Neural progenitor cell (in vitro differentiated cells): ENCODE results near the gene TRIM50. TPM values are rescaled to one million over a fixed set of nuclear protein-coding genes. Genes with fewer than 3 reads are reported as not detected.

Experiments
- DNase-seq: peaks from one replicate; pipeline ENCODE4 v3.0.0-alpha.2; 2016; ENCODE audit warnings: low spot score
- H2AFZ ChIP-seq: fragments of 200-600 bp; sonication (generic); replicated peaks from 2 replicates; pipeline ENCODE4 v1.6.1; 2016; ENCODE audit warnings: antibody characterized with exemption
- H3F3A ChIP-seq: fragments of 200-600 bp; sonication (generic); 2 replicates; pipeline ENCODE4 v1.6.1; 2016; ENCODE audit warnings: antibody characterized with exemption, low read depth
- H3K27ac ChIP-seq: fragments of 200-600 bp; sonication (generic); 2 replicates; pipeline ENCODE4 v1.5.1; 2016; ENCODE audit warnings: mild to moderate bottlenecking
- H3K27me3 ChIP-seq: fragments of 200-600 bp; sonication (generic); 2 replicates; pipeline ENCODE4 v1.6.1; 2016; ENCODE audit warnings: mild to moderate bottlenecking, moderate library complexity
- H3K36me3 ChIP-seq: fragments of 200-600 bp; sonication (generic); 2 replicates; pipeline ENCODE4 v1.5.1; 2016
- H3K4me1 ChIP-seq: fragments of 200-600 bp; sonication (generic); 2 replicates; pipeline ENCODE4 v1.6.1; 2016; ENCODE audit warnings: mixed run types
- H3K4me2 ChIP-seq: fragments of 200-600 bp; sonication (generic); 2 replicates; pipeline ENCODE4 v1.6.1; 2016
- H3K4me3 ChIP-seq: fragments of 200-600 bp; sonication (generic); 2 replicates; pipeline ENCODE4 v1.5.1; 2016
- H3K79me2 ChIP-seq: fragments of 200-600 bp; sonication (generic); 2 replicates; pipeline ENCODE4 v1.6.1; 2016; ENCODE audit warnings: low read depth
- H3K9ac ChIP-seq: fragments of 200-600 bp; sonication (generic); 2 replicates; pipeline ENCODE4 v1.6.1; 2016
- H3K9me3 ChIP-seq: fragments of 200-600 bp; sonication (generic); 2 replicates; pipeline ENCODE4 v1.5.1; 2016; ENCODE audit warnings: low read depth
- H4K20me1 ChIP-seq: fragments of 200-600 bp; sonication (generic); 2 replicates; pipeline ENCODE4 v1.6.1; 2016; ENCODE audit warnings: low read depth
- H3K27ac Mint-ChIP-seq: 3 replicates; pipeline ENCODE4 v1.8.0; 2021; ENCODE audit warnings: mixed read lengths
- H3K27me3 Mint-ChIP-seq: 2 replicates; pipeline ENCODE4 v1.8.0; 2022; ENCODE audit warnings: low read depth, mild to moderate bottlenecking, inconsistent platforms, moderate library complexity, mixed read lengths; ENCODE audit not compliant: insufficient read depth
- H3K36me3 Mint-ChIP-seq: 3 replicates; pipeline ENCODE4 v1.8.0; 2021; ENCODE audit warnings: mixed read lengths
- H3K4me1 Mint-ChIP-seq: 3 replicates; pipeline ENCODE4 v1.8.0; 2021; ENCODE audit warnings: mixed read lengths
- H3K4me3 Mint-ChIP-seq: 3 replicates; pipeline ENCODE4 v1.8.0; 2021; ENCODE audit warnings: mild to moderate bottlenecking, moderate library complexity, mixed read lengths
- H3K9me3 Mint-ChIP-seq: 3 replicates; pipeline ENCODE4 v1.8.0; 2020; ENCODE audit warnings: mixed read lengths
- CTCF ChIP-seq: fragments of 200-600 bp; sonication (generic); IDR thresholded peaks from 2 replicates; pipeline ENCODE4 v1.5.1; 2017; ENCODE audit warnings: antibody characterized with exemption, mild to moderate bottlenecking
- EZH2 ChIP-seq: fragments of 200-600 bp; sonication (generic); IDR thresholded peaks from 2 replicates; pipeline ENCODE4 v1.6.1; 2017; ENCODE audit warnings: antibody characterized with exemption, mild to moderate bottlenecking, moderate library complexity
- EZH2phosphoT487 ChIP-seq: fragments of 200-600 bp; sonication (generic); IDR thresholded peaks from 2 replicates; pipeline ENCODE4 v1.6.1; 2017; ENCODE audit warnings: antibody characterized with exemption
- total RNA-seq: library from RNA; depleted of rRNA; stranded (reverse); fragments of >200 nt; gene quantifications from 2 replicates; pipeline ENCODE4 v1.2.3, GENCODE V29; 2015; ENCODE audit warnings: low replicate concordance

TRIM50 gene
- total RNA-seq, 1 donor from 2014 or later = not detected

- TF ChIP-seq CTCF = no peak
- TF ChIP-seq EZH2phosphoT487 = no peak
- TF ChIP-seq EZH2 = no peak
- peaks cover 7% of the 10 kb centered on the region for H3K27me3 Mint-ChIP-seq
- no peaks in the 10 kb centered on the region for H3K36me3 Mint-ChIP-seq
- H3K9me3 ChIP-seq = no peaks in the 10 kb centered on the region
- H3K27me3 ChIP-seq = no peaks in the 10 kb centered on the region
- H3K36me3 ChIP-seq = no peaks in the 10 kb centered on the region
- H3K27ac ChIP-seq = no peak overlapping the region
- H3K4me1 ChIP-seq = no peaks in the 10 kb centered on the region
- H3K4me2 ChIP-seq = no peak overlapping the region
- no peak overlapping the region for H3K27ac Mint-ChIP-seq
- no peaks in the 10 kb centered on the region for H4K20me1 ChIP-seq
- no peak overlapping the region for H2AFZ ChIP-seq
- peaks cover 15% of the 10 kb centered on the region for H3K4me1 Mint-ChIP-seq
- H3K4me3 ChIP-seq = no peak overlapping the region
- DNase-seq = no peak
- H3K9me3 Mint-ChIP-seq = no peaks in the 10 kb centered on the region
- no peaks in the 10 kb centered on the region for H3F3A ChIP-seq
- H3K79me2 ChIP-seq = no peaks in the 10 kb centered on the region
- no peak overlapping the region for H3K9ac ChIP-seq
- H3K4me3 Mint-ChIP-seq = no peak overlapping the region
Measured at GRCh38 chr7:73332447-73332846, 4.6 kb upstream of the TRIM50 start.

- H3K9me3 Mint-ChIP-seq = no peaks in the 10 kb centered on the region
- Histone ChIP-seq H3K79me2 (no peaks in the 10 kb centered on the region), H3K9me3 (no peaks in the 10 kb centered on the region), H3K36me3 (no peaks in the 10 kb centered on the region), H3F3A (no peaks in the 10 kb centered on the region), H3K4me3 (no peak overlapping the region), H3K9ac (no peak overlapping the region), H3K27ac (no peak overlapping the region), H3K4me2 (no peak overlapping the region), H3K27me3 (no peaks in the 10 kb centered on the region), H2AFZ (no peak overlapping the region), H3K4me1 (no peaks in the 10 kb centered on the region), H4K20me1 (no peaks in the 10 kb centered on the region)
- H3K27me3 Mint-ChIP-seq = peaks cover 5% of the 10 kb centered on the region
- no peak overlapping the region for H3K27ac Mint-ChIP-seq
- no peaks in the 10 kb centered on the region for H3K36me3 Mint-ChIP-seq
- DNase-seq = no peak
- H3K4me1 Mint-ChIP-seq = peaks cover 18% of the 10 kb centered on the region
- H3K4me3 Mint-ChIP-seq = no peak overlapping the region
- TF ChIP-seq EZH2 (no peak), CTCF (no peak), EZH2phosphoT487 (no peak)
Measured at GRCh38 chr7:73330772-73331171, 2.9 kb upstream of the TRIM50 start.

- Histone ChIP-seq H3K27ac (no peak overlapping the region), H3K79me2 (no peaks in the 10 kb centered on the region), H4K20me1 (no peaks in the 10 kb centered on the region), H3K4me1 (no peaks in the 10 kb centered on the region), H2AFZ (no peak overlapping the region), H3K36me3 (no peaks in the 10 kb centered on the region), H3K4me3 (no peak overlapping the region), H3F3A (no peaks in the 10 kb centered on the region), H3K9me3 (no peaks in the 10 kb centered on the region), H3K9ac (no peak overlapping the region), H3K27me3 (no peaks in the 10 kb centered on the region), H3K4me2 (no peak overlapping the region)
- Mint-ChIP-seq H3K27ac (peak overlapping the region; percentile 10), H3K9me3 (no peaks in the 10 kb centered on the region), H3K4me1 (peaks cover 18% of the 10 kb centered on the region), H3K4me3 (no peak overlapping the region), H3K27me3 (peaks cover 2% of the 10 kb centered on the region), H3K36me3 (no peaks in the 10 kb centered on the region)
- TF ChIP-seq EZH2phosphoT487 = no peak
- no peak for TF ChIP-seq EZH2
- TF ChIP-seq CTCF = no peak
- DNase-seq = no peak
Measured at GRCh38 chr7:73329861-73330581, 2.1 kb upstream of the TRIM50 start.
